ENCODE results near the gene MAMLD1. TPM values are rescaled to one million over a fixed set of nuclear protein-coding genes. Genes with fewer than 3 reads are reported as not detected.

The MAMLD1 gene
- total RNA-seq, 1 donor, result under 0.01 TPM

DNA sequence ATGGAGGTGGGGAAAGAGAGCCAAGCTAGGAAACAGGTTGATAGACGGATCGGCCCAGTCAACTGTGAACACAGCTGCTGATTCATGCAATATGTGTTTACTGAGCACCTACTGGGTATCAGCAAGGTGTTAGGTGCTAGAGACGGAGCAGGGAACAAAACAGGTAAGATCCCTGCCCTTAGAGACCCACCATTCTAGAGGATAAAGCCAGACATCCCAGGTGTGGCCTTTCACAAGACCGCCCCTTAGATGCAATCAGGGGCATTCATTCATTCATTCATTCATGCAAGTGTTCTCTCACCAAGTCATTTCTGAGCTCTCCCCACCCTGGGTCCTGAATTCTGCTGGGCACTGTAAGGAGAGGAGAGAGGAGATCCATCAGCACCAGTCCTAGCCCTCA lies 185.1 kb downstream of the MAMLD1 start:
- no peak for DNase-seq (ENCODE audit: low read depth in 2 of 3, low spot score in 2 of 3)

DNA sequence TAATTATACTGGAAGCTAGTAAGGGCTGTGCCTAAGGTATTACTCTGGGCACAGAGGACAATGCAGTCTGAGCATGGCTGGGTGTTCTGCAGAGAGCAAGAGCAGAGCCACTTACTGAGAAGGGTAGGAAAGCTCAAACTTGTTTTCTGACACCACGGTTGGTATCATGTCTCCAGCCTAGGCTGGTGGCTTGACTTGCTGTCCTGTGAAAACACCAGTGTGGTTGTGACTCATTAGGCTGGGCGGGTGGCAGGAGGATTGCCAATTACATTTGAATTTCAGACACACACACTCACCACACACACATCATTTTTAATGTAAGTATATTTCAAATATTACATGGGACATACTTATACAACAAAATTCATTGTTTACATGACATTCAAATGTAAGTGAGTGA lies 185.6 kb downstream of the MAMLD1 start:
- no peak for DNase-seq (ENCODE audit: low read depth in 2 of 3, low spot score in 2 of 3)

DNA sequence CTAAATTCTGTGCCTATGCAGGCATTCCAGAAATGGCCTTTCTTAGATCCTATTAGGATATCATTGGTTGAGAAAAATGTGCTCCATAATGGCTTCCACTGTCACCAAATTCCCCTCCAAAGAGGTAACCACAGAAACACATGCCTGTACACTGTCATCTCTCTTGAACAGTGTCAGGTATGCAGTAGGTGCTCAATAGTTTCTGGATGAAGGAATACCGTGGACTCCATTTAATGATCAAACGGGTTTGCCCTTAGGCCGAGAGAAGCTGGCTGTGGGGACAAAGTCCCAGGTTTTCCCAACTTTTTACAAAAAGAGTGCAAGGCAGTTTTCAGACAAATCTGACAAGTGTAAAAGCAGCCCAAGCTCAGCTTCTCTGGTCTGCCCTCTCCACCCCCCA lies 188.8 kb downstream of the MAMLD1 start:
- DNase-seq (ENCODE audit: low read depth in 2 of 3, low spot score in 2 of 3), result no peak

DNA sequence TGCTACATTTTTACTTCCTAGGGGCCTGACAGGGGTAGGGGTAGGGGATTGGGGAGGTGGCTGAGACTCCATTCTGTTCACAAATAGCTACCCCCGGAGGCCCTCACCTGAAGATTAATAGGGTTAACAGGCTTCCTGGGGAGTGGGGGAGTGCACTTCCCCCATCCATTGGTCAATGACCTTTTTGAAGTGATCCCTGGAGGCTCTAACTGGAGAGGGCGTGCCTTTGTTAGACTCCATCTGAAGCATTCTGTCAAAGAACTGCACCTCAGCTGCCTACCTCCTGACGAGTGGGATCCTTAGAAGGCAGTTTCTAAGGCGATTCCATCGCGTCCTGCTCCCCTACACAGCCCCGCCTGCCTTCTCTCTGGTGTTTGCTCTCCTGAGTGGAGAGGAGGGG lies 195.3 kb downstream of the MAMLD1 start:
- DNase-seq (ENCODE audit: low read depth in 2 of 3, low spot score in 2 of 3), result no peak

Other genes with a start within 250 kb of the MAMLD1 start
- gene MTM1, start 205.3 kb downstream of the MAMLD1 start, total RNA-seq, result 7.0 TPM